GM12892 (cell line): ENCODE measurements around the gene ARL4D.

Experiments used
- POLR2A ChIP-seq: IDR thresholded peaks from 2 replicates; pipeline ENCODE4 v1.6.1; 2011; ENCODE audit warnings: low read depth, low read length, control low read depth
- POLR2AphosphoS5 ChIP-seq: IDR thresholded peaks from 2 replicates; pipeline ENCODE4 v1.6.1; 2011; ENCODE audit warnings: low read depth, low read length, control low read depth
- TAF1 ChIP-seq: IDR thresholded peaks from 2 replicates; pipeline ENCODE4 v1.6.1; 2011; ENCODE audit warnings: low read depth, mild to moderate bottlenecking, control low read depth, low read length, borderline replicate concordance

DNA sequence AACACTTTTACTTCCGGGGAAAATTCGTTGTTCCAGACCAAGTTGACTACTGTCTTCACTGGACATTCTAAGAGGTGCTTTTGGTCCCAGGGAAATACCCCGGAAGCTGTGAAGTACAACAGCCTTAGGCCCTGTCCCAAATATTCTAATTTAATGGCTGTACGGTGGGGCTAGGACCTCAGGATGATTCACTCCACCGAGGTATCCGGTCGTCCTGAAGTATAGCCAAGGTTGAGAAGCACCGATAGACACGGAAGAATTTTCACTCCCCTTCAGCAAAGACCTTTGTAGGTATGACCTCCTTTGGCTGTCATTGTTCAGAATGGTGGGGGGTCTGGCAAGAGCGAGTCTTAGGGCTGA is 34.9 kb upstream of the ARL4D start:
- TF ChIP-seq POLR2A (no peak), POLR2AphosphoS5 (no peak), TAF1 (no peak)
